ENCODE results near the gene SERPINF2.

DNA sequence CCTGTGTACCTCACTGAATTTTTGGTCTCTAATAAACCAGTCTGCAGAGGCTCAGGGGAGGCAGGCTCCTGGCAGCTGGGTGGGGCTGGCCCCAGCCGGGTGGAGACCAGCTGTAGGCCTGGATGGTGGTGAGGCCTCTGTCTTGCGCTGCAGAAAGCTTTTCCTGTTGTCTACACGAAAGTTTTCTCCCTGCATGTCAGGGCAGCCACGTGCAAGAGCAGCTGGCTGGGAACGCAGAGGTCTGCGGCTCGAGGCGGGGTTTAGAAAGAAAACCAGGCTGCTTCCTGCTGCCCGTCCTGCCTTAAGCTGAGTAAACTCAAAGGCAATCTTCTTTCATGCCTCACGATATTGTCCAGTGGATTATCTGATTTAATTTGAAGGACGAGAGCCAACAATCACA is 21.6 kb downstream of the SERPINF2 start:
- TF ChIP-seq, protein P1, sequence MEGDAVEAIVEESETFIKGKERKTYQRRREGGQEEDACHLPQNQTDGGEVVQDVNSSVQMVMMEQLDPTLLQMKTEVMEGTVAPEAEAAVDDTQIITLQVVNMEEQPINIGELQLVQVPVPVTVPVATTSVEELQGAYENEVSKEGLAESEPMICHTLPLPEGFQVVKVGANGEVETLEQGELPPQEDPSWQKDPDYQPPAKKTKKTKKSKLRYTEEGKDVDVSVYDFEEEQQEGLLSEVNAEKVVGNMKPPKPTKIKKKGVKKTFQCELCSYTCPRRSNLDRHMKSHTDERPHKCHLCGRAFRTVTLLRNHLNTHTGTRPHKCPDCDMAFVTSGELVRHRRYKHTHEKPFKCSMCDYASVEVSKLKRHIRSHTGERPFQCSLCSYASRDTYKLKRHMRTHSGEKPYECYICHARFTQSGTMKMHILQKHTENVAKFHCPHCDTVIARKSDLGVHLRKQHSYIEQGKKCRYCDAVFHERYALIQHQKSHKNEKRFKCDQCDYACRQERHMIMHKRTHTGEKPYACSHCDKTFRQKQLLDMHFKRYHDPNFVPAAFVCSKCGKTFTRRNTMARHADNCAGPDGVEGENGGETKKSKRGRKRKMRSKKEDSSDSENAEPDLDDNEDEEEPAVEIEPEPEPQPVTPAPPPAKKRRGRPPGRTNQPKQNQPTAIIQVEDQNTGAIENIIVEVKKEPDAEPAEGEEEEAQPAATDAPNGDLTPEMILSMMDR (conservative IDR thresholded peaks at IDR 0.05 in 1 of 2, IDR thresholded peaks at IDR 0.05 in 1 of 2; ENCODE audit: low read depth in 1 of 2, low read length in 2 of 2) = no peak
- no peak for TF ChIP-seq EZH2 (IDR thresholded peaks at IDR 0.05; ENCODE audit: low read length, missing control alignments)

All from fibroblast of lung (primary cell).